Fibroblast of the conjunctiva (primary cell): ENCODE measurements around the gene EEF1A2.

Source experiments
- DNase-seq: peaks from one replicate; pipeline ENCODE4 v3.0.0-alpha.2; 2010; ENCODE audit warnings: low read depth

EEF1A2 gene

DNA sequence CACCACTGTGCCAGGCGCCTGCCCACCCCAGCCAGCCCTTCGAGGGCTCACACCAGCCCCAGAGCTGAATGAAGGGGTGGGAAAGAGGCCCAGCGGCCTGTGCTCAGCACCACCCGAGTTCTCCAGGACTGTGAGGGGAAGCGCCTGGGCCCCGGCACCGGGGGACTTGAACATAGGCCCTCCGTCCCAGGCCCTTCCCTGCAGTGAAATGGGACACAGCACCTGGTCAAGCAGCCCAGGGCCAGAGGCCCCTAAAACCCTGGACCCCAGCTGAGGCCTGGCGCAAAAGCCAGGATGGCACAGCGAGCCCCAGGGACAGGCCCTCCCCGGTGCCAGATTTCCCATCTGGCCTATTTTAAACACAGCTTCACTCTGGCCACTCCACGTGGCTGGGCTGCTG is 30.5 kb downstream of the EEF1A2 start:
- no peak for DNase-seq

DNA sequence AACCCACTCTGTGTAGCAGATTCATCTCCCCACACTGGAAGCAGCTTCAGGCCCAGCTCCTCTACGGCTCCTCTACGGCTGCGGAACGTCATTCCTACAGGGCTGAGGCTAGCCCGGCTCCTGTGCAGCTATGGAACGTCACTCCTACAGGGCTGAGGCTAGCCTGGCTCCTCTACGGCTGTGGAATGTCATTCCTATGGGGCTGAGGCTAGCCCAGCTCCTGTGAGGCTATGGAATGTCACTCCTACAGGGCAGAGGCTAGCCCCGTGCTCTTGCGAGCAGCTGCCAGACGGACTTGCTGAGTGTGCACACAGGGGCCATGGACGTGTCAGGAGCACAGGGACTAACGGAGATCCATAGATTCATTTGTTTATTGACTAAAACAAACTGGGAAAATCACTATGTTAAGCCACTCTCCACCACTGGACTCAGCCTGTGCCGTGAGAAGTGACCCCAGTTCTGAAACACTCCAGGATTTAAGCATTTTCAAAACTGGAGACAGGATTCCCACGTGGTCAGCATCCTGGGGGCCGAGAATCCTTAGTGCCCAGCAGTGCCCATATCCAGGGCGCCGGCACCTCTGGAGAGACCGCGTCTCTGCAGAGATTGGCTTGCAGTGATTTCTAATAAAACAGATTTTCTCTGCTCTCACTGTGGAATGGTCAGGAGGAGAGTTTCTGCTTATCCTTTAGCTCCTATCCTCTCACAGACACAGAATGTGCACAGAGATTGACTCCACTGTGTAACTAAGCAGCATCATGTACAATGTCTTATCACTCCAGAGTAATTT is 31.4 kb downstream of the EEF1A2 start:
- no peak for DNase-seq

DNA sequence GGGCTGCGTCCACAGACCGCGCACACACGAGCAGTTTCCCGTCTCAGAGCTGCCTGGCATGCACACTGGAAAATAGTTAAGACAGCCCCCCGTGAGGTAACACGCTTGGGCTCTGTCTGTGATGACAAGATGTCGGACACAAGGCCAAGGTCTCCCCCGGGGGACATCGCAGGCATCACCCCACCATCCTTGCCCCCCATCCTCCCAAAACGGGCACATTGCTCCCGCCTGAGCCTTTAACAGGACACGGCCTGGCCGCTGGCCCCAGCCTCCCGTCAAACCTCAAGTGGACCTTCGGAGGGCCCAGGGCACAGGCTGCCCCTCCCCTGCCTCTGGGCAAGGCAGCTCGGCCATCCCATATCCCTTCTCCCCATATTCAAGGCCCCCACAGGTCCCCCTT is 32.0 kb downstream of the EEF1A2 start:
- DNase-seq: no peak

DNA sequence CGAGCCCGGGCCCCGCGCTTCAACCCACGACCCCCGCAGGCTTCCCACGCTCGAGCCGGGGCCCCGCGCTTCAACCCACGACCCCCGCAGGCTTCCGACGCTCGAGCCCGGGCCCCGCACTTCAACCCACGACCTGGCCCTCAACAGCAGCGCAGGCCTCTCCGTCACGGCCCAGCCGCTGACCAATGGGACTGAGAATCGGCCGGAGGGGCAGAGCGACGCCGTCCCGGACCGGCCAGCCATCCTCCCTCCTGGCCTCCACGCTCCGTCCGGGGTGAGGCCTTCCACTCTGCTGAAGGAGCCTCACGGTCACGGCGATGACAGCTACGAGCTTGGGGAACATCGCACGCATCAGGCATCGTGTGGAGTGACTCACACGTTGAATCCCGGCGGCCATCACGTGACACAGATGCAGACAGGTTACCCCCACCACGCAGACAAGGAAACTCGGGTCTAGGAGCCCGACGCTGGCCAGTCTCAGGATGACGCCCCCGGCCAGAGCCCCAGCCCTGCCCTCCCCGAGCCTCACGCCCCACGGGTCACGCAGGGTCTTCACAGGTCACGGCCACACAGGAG is 32.5 kb downstream of the EEF1A2 start:
- DNase-seq: no peak

DNA sequence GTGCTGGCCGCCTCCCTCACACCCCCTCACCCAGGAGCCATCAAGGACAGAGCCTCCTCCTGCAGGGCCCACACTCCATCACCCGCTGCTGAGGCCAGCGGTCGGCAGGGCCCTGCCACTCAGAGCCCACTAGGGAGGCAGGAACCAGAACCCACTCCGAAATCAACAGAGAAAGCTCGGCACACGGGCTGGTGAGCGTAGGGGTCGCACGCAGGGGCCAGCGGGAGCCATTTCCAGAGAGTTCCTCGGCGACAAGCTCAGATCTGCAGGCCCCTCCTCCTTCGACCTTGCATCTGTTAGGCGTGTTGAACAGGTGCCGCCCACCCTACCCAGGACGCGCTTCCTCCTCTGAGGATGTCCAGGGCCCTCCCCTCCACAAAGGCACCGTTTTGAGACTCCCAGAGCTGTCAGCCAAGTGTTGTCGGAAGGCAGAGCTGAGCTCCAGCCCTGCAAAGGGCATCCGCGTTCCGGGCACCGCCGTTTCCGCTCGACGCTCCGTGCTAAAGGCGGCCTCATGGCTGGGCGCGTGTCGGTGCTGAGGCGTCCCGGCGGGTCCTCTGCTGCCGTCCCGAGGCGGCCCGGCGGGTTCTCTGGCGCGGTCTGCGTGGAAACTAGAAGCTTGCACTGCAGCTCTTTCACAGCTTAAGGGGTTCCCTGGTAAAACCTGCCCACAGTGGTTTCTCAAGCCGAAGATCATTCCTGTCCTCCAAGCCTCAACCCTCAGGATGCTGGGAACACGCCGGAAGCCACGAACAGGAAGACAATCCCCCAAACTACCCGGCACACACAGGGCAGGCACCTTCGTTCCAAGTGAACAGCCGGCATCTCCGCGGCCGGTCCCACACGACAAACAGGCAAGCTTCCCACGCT is 33.3 kb downstream of the EEF1A2 start:
- no peak for DNase-seq

DNA sequence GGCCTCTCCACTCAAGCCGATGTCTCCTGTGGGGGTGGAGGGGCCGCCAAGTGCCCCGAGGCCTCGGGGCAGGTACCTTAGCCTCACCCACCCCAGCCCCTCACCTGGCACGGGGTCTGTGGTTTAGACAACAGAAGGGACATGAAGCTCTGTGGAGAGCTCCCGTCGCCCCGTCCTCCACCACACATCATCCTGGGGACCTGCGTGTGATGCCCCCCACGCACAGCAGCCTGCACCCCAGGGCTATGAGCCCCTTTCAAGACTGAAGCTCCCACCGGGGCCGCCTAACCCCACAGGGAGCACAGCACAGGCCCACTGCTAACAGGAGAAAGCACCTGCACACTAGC is 34.6 kb downstream of the EEF1A2 start:
- DNase-seq: no peak

DNA sequence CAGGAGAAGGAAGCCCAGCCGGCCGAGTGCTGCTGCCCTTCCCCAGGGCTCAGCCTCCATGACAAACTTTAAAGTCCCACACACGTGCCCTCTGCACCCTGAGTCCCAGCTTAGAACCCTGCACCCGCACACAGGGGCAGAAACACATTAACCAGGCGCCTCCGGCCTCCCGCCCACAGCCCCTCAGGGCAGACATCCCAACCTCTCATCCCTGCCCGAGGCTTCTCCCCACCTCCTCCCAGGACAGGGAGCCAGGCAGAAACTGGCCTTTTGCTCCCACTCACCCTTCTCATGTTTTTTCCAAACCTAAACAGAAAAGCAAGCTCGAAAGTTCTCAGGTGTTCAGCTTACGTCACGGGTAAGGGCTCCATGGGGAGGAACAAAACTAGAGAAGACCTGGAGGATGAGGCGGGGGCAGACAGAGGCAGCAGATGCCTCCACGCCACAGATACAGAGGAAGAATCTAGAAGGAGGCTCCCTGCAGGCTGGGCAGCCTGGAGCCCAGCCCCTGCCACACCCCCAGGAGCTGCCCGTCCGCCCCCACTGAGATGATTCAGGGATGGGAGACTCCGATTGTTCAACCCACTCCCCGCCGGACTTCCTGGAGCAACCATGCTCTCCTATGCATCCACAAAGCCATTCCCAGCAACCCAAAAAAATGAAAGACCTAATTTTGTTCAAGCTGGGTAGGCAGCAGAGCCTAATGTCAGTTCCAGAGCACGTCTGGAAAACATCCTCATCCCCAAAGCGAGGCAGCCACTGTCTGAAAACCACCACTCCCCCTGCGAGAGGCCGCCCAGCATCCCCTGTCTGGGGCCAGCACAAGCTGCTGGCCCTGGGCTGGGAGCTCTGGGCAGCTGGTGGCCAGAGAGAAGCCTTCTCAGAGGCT is 35.2 kb downstream of the EEF1A2 start:
- no peak for DNase-seq

DNA sequence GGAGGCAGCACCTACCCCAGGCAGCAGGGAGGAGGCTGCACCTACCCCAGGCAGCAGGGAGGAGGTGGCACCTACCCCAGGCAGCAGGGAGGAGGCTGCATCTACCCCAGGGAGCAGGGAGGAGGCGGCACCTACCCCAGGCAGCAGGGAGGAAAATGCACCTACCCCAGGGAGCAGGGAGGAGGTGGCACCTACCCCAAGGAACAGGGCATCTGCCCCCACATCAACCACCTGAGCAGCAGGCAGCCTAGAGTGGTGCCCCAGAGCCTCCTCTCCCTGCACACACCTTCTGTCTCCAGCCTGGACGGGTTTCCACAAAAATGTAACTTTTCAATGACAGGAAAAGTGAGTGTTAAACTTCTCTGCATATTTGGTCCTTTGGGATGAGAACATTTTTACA is 36.6 kb downstream of the EEF1A2 start:
- no peak for DNase-seq

DNA sequence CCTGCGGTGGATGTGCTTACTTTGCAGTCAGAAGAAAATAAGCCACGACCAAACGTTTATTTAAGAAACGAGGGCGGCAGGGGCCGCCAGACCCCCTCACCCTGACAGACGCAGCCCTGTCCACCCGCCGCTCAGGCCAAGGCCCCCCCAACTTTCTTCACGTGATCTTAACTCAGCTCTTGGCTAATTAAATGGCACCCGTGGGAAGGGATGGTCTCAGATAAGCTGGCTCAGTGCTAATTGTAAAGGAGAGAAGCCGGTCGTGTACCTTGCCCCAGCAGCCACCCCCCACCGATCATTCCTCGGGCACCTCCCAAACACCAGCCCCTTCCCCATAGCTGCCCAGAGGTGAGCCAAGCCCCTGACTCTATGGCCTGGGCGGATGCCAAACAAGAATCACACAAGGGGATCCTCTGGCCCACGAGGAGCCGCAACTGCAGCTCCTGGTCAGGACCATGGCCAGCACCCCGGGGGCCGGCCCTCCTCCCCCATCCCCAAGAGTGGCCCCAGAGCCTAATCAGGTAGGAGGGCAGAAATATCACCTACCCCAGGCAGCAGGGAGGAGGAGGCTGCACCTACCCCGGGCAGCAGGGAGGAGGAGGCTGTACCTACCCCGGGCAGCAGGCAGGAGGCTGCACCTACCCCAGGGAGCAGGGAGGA is 37.6 kb downstream of the EEF1A2 start:
- no peak for DNase-seq

DNA sequence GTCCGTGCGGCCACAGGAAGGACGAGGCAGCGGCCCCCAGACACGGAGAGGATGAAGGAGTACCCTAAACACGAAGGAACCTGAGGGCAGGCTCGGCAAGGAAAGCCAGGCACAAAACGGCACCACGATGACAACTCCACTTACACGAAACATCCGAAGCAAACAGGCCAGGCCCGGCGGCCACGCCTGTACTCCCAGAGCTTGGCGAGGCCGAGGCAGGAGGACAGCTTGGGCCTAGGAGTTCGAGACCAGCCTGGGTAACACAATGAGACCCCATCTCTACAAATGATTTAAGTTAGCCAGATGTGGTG is 39.9 kb downstream of the EEF1A2 start:
- no peak for DNase-seq

DNA sequence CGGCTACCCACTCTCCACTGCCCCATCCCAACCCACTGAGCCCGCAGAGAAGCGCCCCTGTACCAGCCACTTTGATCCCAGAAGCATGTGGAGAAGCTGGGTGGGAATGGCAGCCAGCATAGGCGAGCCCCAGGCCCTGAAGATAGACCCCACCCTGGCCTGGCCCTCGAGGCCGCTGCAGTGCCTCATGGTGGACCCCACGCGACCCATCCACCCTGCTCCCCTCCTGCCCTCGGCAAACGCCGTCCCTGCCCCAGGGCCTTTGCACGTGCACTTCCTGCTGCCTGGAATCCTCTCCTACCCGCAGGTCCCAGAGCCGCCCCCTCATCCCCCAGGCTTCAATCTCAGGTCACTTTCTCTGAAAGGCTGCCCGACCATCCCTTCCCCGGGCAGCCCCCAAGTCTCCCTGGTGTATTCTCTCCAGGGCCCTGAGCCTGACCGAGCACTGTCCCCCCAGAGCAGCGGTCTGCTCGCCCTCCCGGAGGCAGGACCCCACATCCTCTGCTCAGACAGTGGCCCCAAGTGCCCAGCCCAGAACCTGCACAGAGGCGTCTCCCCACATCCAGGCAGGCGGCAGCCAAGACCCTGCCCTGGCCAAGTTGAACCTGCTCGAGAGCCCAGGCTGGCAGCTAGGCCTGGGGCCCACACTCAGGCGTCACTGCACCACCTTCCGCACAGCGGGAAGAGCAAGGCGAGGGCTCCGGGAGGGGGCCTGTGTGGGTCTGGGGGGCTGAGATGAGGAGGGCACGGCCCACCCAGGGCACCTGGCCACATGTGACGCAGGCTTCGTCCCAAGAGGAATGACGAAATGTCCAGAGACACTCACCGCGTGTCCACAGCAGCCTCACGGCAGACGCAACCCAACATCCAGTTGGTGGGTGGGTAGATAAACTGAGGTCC is 40.5 kb downstream of the EEF1A2 start:
- DNase-seq: no peak

DNA sequence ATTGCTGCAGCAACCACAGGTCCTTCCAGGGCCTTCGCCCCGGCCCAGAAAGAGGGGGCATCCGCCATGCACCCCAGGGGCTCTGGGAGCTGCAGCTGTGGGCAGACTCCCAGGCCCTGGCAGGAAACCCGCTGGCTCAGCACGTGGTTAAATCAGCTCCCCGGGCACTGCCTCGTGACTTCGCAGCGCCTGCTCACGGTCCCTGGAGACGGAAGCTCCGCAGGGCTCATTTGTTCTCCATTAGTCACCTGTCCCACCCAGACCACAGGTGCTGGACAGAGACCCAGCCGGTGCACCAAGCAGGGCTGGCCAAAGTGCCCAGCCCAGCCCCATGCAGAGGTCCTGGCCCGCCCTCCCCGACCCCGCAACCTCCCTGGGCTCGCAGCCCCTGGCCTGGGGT is 41.1 kb downstream of the EEF1A2 start:
- DNase-seq: no peak

DNA sequence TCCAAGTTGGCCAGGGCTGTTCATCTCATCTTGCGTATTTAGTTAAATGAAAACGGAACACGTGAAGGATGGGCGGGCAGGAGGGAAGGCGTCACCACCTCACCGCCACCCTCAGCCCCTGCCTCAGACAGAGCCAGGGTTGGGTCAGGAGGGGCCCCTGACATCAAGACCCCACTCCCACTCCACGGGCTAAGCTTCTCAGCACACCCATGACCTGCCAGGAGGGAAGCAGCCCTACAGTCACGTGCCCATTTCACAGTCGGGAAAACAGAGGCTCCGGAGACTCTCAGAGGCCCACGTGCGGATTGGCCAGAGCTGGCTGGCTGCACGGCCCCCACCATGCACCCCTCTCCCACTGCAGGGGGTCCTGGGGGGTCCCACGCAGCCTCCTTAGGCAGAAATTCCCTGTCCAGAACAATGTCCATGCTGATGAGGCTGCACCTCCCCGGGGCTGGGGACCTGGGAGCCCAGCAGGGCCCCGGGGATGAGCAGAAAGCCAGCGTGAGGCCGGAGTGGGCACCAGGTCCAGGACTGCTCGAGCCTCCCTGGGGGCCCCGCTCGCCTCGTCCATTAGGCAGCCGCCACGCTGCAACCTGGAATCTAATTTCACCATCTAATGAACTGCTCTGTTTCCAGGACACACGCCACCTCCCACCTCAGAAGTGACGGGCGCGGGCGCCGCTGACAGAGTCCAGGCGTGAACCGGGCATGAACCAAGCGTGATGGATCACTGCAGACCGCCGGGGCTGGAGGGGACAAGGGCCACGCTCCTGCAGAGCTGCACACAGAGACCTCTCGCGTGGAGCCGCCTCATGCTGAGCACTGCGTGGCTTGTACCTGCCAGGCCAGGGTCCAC is 42.2 kb downstream of the EEF1A2 start:
- no peak for DNase-seq

DNA sequence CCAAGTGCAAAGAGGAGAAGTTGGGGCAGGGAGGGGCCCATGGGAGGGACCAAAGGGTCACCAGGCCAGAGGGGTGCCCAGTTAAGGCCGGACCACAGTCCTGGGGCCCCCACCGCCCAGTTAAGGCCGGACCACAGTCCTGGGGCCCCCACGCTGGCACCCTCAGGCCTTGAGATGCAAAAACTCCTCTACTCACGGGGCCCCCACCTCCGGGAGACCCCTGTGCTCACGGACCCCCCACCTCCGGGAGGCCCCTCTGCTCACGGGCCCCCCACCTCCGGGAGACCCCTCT is 43.4 kb downstream of the EEF1A2 start:
- DNase-seq: no peak

DNA sequence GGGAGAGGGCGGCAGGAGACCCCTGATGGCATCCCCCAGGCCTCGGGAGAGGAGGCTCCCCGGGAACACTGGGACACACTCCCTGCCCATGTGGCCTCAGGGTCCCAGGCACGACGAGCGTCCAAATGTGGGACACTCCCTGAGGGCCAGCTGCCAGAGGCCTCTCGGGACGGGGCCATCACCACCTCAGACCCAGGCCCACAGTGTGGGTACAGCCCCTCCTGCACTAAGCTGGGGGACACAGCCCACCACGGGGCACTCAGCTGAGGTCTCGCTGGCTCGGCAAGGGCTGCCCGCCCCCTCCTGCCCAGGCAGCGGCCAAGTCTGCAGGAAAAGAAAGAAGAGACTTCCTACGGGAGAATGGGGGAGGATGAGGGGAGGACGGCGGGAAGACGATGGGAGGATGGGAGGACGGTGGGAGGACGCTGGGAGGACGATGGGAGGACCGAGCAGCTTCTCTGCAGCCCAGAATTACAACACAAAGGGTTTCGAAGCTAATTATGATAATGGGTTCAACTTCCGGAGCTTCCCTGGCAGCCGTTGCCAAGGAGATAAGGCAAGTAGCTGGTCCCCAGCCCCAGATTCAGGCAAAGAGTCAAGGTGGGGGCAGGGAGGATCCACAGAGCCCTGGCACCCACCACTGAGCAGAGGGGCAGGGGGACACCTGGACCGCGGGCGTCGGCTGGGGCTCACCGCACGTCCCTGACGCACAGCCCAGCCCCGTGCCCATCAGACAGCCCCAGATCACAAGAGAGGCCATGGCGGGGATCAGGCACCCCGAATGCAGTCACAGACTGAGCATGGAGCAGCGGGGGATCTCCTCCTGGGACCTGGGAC is 43.9 kb downstream of the EEF1A2 start:
- no peak for DNase-seq

DNA sequence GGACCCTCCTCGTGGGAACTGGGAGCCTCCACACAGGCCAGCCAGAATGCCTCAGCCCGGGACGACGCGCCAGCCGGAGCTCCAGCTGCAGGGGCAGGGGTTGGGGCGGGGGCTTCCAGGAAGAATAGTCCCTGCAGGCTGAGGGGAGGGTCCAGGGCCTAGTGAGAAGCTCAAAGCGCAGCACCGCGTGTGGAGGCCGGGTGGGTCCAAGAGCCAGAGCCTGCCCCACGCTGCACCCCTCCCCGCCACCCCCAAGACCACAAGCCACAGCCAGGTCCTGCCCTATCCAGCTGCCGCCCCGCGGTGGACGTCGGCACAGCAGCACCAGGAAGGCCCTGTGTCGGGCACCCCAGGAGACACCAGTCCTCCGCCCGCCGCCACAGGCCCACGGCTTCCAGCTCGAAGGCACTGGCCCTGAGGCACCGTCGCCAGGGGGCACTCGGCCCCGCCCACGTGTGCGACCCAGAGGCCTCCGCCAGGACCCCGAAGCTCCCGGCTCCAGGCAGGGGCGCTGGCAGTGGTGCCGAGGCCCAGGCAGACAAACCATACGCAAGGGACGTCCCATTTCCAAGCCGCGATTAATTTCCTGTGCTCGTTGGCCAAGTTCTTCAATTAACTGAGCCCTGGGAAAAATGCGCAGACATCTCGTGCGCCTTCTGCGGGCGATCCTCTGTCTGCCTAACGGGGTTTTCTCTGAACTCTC is 45.9 kb downstream of the EEF1A2 start:
- no peak for DNase-seq

DNA sequence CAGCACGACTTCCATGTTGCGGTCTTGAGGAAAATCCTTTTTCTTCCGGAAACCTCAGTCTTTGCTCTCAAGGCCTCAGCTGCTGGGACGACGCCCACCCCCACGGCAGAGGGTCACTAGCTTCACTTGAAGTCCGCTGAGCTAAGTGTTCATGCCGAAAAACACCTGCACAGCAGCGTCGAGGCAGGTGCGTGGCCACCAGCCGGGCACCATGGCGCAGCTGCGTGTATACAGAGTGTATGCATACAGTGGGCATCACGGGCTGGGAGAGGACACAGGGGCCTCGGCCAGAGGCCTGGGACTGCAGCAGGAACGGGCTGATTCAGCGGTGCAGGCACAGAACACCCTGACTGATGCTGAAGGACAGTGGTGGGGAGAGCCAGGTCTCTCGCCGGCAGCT is 46.5 kb downstream of the EEF1A2 start:
- DNase-seq: no peak

DNA sequence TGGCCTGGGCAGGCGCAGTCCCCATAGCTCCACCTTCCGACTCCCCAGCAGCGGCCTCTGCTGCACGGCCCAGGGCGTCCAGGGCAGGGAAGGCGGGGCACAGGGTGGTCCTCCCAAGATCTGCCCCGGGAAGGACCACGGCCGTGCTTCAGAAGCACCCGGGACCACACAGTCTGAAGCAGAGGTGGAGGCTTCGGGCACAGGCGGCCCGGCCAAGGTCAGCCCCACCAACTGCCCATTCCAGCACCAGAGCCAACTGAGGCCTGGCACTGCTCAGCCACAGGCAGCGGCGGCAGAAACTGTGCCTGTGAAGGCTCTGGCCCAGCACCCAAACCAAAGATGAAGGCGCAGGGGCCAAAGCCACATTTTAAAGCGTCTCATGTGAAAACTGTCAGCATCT is 47.1 kb downstream of the EEF1A2 start:
- DNase-seq: no peak
